T-helper 17 cell (primary cell): Measurements from ENCODE around the gene SAMD11. TPM values are rescaled to one million over a fixed set of nuclear protein-coding genes. Genes with fewer than 3 reads are reported as not detected.

ENCODE experiments used
- ATAC-seq: fragments of 150-1000 bp; cut with Tn5 transposase; 2 replicates; pipeline ENCODE4 v1.10.0; 2021; ENCODE audit warnings: mild to moderate bottlenecking, moderate library complexity
- DNase-seq, 3 donors: peaks; one replicate each; pipeline versions ENCODE4 v3.0.0 to v3.0.0-alpha.2; 2020 to 2021
- H3K9me3 ChIP-seq: one replicate; pipeline ENCODE4 v1.7.0; 2013; ENCODE audit warnings: low read length, mild to moderate bottlenecking; ENCODE audit not compliant: control insufficient read depth, poor library complexity, severe bottlenecking
- H3K27ac Mint-ChIP-seq: one replicate; pipeline ENCODE4 v1.8.0; 2022; ENCODE audit warnings: mild to moderate bottlenecking, moderate library complexity, mixed read lengths
- H3K27me3 Mint-ChIP-seq: one replicate; pipeline ENCODE4 v1.8.0; 2022; ENCODE audit warnings: mixed read lengths
- H3K36me3 Mint-ChIP-seq: one replicate; pipeline ENCODE4 v1.8.0; 2022; ENCODE audit warnings: low read depth, mixed read lengths
- H3K4me1 Mint-ChIP-seq: one replicate; pipeline ENCODE4 v1.8.0; 2022; ENCODE audit warnings: mild to moderate bottlenecking, mixed read lengths
- H3K4me3 Mint-ChIP-seq: one replicate; pipeline ENCODE4 v1.8.0; 2022; ENCODE audit warnings: mild to moderate bottlenecking, moderate library complexity, mixed read lengths
- total RNA-seq, 4 donors: library from RNA in 2 of 4; stranded (reverse) in 2 of 4; gene quantifications; one replicate each; pipeline ENCODE4 v1.2.3 and lab custom pipeline; 2022 to 2026

SAMD11 gene
- total RNA-seq, 2 donors from 2014 or later = not detected

DNA sequence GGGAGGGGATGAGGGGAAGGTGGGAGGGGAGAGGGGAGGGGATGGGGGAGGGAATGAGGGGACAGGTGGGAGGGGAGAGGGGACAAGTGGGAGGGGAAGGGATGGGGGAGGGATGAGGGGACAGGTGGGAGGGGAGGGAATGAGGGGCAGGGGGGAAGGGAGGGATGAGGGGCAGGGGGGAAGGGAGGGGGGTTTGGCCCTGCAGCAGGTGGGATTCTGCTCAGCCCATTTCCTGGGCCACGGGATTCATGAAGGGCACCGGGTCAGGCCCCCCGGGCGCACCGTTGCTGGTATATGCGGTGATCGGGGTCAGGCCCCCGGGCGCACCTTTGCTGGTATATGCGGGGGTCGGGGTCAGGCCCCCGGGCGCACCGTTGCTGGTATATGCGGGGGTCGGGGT lies 15.1 kb upstream of the SAMD11 start:
- peaks cover 2% of the 10 kb centered on the region for H3K36me3 Mint-ChIP-seq
- DNase-seq = no peak
- H3K27ac Mint-ChIP-seq = no peak overlapping the region
- H3K9me3 ChIP-seq = no peaks in the 10 kb centered on the region
- ATAC-seq = no peak
- H3K4me1 Mint-ChIP-seq = peaks cover 21% of the 10 kb centered on the region
- peaks cover 46% of the 10 kb centered on the region for H3K27me3 Mint-ChIP-seq
- H3K4me3 Mint-ChIP-seq = no peak overlapping the region

DNA sequence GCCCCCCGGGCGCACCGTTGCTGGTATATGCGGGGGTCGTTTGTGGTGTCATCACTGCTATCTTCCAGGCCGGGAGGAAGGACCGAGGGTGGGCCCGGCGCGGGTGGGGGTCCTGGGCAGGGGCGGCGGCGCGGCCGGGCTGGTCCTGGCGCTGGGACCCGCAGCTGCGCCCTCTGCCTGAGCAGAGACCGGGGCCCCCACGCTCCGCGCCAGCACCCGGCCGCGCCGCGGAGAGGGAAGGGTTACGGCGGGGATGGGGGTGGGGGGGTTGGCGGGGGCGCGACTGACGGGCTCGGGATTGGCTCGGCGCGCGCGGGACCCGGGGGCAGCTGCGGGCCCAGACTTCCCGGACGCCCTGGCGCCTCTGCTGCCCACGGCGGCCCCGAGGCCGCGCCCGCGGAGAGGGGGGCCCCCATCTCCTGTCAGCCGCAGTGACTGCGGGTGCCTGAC lies 13.8 kb upstream of the SAMD11 start:
- Mint-ChIP-seq H3K27ac (no peak overlapping the region), H3K36me3 (peaks cover 2% of the 10 kb centered on the region), H3K4me1 (peaks cover 17% of the 10 kb centered on the region), H3K4me3 (no peak overlapping the region), H3K27me3 (peaks cover 51% of the 10 kb centered on the region)
- no peak for ATAC-seq
- DNase-seq = no peak
- no peaks in the 10 kb centered on the region for H3K9me3 ChIP-seq

DNA sequence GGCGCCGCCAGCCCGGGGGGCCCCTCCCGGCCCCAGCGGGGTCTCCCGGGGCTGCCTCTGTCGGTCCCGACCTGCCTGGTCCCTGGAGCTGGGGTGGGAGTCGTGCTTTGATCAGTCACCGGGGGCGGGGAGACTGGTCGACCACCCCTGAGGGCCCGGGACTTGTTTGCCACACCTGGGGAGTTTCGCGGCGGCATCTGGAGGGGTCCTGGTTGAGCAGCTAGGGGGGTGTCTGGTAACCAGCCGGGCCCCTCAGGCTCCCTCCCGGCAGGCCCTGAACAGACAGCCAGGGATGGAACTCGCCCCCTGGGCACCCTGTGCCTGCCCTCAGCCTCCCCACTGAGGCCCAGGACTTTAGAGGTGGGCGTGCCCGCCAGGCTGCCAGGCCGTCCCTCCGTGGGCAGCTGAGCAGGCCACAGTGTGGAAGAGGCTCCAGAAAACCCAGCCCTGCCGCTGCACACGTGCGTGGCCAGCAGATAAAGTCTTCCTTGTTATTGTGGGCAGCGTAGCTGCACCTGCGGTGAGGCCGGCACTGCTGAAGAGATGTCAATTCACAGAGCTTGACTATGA lies 13.3 kb upstream of the SAMD11 start:
- peak in 1 of 3 donors; percentile 6 for DNase-seq
- Mint-ChIP-seq H3K27me3 (peaks cover 53% of the 10 kb centered on the region), H3K27ac (no peak overlapping the region)

DNA sequence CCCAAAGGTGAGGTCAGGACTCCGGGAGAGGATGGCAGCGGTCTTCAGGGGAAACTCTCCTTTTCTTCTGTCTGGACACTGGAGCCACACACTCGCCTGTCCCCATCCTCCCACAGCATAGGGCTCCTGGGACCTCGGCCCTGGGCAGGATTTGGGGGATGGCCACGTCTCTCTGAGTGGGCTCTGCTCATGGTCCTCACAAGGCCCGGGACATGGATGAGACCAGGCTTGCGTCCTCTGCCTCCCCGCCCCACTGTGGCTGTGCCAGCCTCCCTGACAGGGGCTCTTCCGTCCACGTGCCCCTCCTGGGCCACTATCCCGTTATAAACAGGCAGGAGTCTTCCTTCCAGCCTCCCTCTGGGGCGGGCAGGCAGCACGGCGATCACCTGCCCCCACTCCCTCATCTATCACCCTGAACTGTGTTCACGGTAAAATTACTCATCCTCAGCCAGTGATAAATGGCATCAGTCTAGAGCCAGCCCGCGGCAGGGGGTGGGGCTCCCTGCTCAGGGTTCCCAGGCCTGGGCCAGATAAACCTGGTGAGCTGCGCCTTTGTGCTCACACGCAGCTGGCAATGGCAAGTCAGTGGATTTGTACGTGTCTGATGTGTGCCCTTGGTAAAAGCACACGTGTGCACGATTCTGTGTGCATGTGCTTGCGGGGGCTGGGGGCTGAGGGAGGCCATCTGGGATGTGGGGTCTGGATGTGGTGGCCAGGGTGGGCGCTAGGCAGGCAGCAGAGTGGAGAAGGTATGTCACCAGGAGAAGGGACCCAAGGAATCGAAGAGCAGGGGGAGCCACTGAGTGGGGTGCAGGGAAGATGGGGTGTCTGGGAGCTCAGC lies 12.6 kb upstream of the SAMD11 start:
- no peak for DNase-seq
- H3K9me3 ChIP-seq = no peaks in the 10 kb centered on the region
- ATAC-seq = no peak
- peaks cover 15% of the 10 kb centered on the region for H3K4me1 Mint-ChIP-seq
- no peak overlapping the region for H3K4me3 Mint-ChIP-seq
- peaks cover 2% of the 10 kb centered on the region for H3K36me3 Mint-ChIP-seq
- H3K27me3 Mint-ChIP-seq = peaks cover 58% of the 10 kb centered on the region
- H3K27ac Mint-ChIP-seq = no peak overlapping the region

More for the DNA sequence above, 13.3 kb upstream of the SAMD11 start:
- Mint-ChIP-seq H3K4me3 (no peak overlapping the region), H3K4me1 (peaks cover 17% of the 10 kb centered on the region), H3K36me3 (peaks cover 2% of the 10 kb centered on the region)
- no peaks in the 10 kb centered on the region for H3K9me3 ChIP-seq
- ATAC-seq = no peak

DNA sequence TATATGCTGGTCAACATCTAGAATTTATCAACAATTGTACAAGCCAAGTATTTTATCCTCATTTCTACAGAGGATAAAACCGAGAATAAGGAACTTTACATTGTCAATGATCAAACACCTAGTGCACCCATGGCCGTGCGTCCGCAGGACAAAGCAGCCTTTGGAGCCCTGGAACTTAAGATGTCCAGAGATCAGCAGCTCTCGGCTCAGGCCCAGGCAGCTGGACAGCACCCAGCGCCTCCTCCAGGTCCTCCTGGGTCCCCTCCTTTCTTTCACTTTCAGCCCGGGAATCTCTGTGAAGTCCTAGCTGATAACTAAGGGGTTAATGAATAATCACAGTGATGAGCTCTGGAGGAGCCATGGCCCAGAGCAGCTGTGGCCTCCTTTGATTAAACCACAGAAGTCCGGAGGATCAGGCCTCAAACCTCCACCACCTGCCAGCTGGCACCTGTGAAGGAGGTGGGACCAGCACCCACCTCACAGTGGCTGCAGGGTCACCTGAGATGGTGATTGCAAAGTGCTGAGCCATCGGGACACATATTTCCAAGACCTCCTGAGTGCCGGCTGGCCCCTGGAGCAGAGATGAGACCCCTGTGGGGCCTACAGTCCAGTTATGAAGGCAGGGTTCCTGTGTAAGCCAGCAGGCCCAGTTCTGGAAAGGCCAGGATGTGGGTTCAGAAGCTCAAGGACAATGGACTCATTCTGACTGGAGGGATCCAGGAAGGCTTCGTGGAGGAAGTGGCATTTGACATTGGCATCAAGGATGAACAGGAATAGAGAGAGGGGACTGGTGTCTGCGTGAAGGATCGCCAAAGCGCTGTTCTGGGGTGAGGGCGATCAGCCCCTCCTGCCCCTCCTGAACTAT lies 11.6 kb upstream of the SAMD11 start:
- Mint-ChIP-seq H3K4me3 (no peak overlapping the region), H3K27me3 (peaks cover 50% of the 10 kb centered on the region), H3K4me1 (peaks cover 13% of the 10 kb centered on the region), H3K36me3 (peaks cover 2% of the 10 kb centered on the region), H3K27ac (peak overlapping the region; percentile 43)
- no peak for DNase-seq
- ATAC-seq = no peak
- H3K9me3 ChIP-seq = no peaks in the 10 kb centered on the region

DNA sequence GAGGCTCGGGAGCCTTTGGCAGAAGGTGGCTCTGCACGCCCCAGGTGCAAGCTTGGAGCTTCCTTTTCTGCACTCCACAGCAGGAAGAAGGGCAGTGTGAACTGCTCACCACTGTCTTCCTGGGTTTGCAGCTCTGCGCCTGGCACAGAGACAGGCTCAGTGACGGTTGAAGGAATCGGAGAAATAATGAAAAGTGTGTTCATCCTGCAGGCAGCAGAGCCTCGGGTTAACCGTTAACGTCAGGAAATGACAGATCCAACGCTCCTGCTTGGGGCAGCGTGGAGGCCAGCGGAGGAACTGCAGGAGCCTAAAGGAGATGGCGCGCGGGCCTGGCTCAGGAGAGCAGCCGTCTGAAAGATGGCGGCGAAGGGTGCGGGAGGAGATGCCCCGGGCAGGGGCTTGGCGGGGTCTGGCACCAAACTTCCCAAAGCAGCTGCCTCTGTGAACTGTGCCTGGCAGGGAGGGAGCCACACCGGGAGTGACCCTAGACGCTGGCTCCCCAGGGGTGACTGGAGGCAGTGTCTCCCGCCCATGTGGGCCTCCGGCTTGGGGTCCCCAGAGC lies 10.9 kb upstream of the SAMD11 start:
- Mint-ChIP-seq H3K27me3 (peaks cover 50% of the 10 kb centered on the region), H3K36me3 (peaks cover 2% of the 10 kb centered on the region), H3K4me3 (no peak overlapping the region), H3K27ac (peak overlapping the region; percentile 43), H3K4me1 (peaks cover 13% of the 10 kb centered on the region)
- DNase-seq (no peak), ATAC-seq (peak; percentile 35)
- H3K9me3 ChIP-seq = no peaks in the 10 kb centered on the region

DNA sequence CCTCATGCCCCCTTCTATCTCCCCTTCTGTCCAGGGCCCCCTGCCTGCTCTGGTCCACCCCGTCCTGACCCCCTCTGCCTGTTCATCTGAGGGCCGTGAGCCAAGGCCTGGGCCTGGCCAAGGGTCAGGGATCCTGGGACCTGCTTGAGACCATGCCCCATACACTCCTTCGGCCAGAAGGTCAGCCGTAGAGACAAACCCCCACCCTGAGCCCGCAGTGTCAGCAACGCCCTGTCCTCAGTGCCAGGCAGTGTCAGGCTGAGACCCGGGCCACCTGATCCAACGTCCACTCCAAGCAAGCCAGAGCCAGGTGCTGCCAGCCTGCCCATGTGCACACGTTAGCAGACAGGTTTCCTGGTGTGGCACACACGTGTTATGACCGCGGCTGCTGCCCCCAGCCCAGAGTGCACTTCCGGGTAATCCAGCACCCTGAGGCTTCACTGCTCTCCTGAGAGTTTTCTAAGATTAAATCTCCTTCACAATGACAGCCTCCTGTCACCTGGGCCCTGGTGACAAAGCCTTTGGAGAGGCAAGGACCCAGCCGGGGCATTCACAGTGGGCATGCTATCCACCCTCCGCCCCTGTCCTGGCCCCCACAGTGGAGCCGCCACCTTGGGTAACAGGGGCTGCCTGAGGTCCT lies 10.1 kb upstream of the SAMD11 start:
- DNase-seq (peak in 1 of 3 donors; percentile 8), ATAC-seq (no peak)
- H3K4me3 Mint-ChIP-seq = no peak overlapping the region
- H3K27ac Mint-ChIP-seq = no peak overlapping the region
- no peaks in the 10 kb centered on the region for H3K36me3 Mint-ChIP-seq
- H3K4me1 Mint-ChIP-seq = peaks cover 11% of the 10 kb centered on the region
- peaks cover 53% of the 10 kb centered on the region for H3K27me3 Mint-ChIP-seq
- no peaks in the 10 kb centered on the region for H3K9me3 ChIP-seq

DNA sequence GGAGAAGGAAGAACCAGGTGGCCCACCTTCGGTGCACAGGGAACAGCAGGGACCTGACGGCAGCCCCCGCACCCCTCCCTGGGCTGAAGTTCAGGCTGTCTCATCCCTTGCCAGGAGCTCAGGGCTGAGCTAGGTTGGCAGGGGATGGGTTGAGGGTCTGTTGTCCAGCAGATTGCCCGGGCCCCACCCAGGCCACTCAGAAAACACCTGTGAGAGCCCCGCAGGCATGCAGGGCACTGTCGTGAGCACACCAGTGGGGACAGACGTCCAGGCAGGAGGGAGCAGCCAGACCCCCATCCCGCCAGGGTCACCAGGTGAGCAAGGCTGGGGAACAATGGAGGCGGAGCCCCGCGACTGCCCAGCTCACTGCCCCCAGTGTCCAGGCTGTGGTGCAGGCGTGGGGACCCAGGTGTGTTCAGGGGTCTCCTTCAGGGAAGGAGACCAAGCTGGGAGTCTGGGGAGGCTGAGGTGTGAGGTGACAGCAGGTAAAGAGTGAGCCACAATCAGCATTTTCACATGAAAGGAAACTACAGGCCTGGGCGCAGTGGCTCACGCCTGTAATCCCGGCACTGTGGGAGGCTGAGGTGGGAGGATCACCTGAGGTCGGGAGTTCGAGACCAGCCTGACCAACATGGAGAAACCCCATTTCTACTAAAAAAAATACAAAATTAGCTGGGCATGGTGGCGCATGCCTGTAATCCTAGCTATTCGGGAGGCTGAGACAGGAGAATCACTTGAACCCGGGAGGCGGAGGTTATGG lies 9.4 kb upstream of the SAMD11 start:
- H3K27ac Mint-ChIP-seq = no peak overlapping the region
- peak in 1 of 3 donors; percentile 8 for DNase-seq
- H3K36me3 Mint-ChIP-seq = no peaks in the 10 kb centered on the region

DNA sequence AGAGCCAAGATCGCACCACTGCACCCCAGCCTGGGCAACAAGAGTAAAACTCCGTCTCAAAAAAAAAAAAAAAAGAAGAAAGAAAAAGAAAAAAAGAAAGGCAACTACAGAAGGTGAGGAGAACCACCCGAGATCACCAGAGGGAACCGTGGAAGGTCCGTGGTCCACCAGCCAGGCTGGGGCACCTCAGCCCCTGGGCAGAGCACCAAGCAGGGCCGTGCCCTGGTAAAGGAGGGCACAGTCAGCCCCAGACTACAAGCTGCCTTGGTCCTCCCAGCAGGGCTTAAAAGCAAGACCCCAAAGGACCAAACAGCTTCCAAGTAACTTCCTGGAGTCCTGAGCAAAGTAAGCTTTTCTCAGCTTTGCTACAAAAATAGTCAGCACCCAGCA lies 8.8 kb upstream of the SAMD11 start:
- H3K27me3 Mint-ChIP-seq = peaks cover 57% of the 10 kb centered on the region
- no peak for DNase-seq
- ATAC-seq = no peak
- H3K4me3 Mint-ChIP-seq = no peak overlapping the region
- H3K27ac Mint-ChIP-seq = no peak overlapping the region
- no peaks in the 10 kb centered on the region for H3K9me3 ChIP-seq
- H3K36me3 Mint-ChIP-seq = no peaks in the 10 kb centered on the region
- peaks cover 11% of the 10 kb centered on the region for H3K4me1 Mint-ChIP-seq

More for the DNA sequence above, 9.4 kb upstream of the SAMD11 start:
- Mint-ChIP-seq H3K27me3 (peaks cover 56% of the 10 kb centered on the region), H3K4me1 (peaks cover 11% of the 10 kb centered on the region), H3K4me3 (no peak overlapping the region)
- no peak for ATAC-seq
- H3K9me3 ChIP-seq = no peaks in the 10 kb centered on the region

DNA sequence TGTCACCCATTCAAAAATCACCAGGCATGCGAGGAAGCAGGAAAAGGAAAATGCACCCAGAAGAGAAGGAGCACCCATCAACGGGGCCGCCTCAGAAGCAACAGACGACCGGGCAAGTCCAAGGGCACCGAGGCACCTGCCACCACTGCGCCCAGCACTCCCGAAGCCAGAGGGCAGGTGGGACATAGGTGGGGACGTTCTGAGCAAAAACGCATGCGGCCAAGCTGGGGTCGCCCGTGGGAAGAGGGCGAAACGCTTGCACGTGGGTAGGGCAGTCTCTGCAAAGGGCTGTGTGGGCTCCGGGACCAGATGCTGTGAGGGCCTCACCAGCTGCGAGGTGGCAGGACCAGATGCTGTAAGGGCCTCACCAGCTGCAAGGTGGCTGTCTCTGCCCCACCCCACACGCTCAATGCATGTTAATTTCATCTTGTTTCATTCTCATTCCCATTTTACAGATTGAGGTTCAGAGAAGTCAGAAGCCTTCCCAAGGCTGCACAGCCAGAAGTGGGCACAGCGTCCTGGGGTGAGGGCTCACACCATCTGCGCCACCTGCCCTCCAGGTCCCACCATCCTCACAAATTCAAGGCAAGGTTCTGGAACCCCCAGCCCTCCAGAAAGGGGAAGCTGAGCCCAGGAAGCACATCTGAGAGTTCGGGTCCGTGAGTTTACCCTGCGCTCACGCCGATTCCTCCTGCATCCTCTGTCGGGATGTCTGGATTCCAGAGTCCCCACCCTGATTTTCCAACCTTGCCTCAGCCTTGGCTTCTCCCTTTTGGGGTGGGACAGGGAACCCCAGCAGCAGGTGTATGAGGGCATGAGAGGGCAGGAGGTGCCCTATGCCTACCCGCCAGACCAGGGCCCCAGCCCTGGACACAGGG lies 8.2 kb upstream of the SAMD11 start:
- Mint-ChIP-seq H3K27me3 (peaks cover 64% of the 10 kb centered on the region), H3K36me3 (no peaks in the 10 kb centered on the region), H3K27ac (no peak overlapping the region), H3K4me3 (no peak overlapping the region), H3K4me1 (peaks cover 13% of the 10 kb centered on the region)
- no peaks in the 10 kb centered on the region for H3K9me3 ChIP-seq
- DNase-seq (no peak), ATAC-seq (no peak)

DNA sequence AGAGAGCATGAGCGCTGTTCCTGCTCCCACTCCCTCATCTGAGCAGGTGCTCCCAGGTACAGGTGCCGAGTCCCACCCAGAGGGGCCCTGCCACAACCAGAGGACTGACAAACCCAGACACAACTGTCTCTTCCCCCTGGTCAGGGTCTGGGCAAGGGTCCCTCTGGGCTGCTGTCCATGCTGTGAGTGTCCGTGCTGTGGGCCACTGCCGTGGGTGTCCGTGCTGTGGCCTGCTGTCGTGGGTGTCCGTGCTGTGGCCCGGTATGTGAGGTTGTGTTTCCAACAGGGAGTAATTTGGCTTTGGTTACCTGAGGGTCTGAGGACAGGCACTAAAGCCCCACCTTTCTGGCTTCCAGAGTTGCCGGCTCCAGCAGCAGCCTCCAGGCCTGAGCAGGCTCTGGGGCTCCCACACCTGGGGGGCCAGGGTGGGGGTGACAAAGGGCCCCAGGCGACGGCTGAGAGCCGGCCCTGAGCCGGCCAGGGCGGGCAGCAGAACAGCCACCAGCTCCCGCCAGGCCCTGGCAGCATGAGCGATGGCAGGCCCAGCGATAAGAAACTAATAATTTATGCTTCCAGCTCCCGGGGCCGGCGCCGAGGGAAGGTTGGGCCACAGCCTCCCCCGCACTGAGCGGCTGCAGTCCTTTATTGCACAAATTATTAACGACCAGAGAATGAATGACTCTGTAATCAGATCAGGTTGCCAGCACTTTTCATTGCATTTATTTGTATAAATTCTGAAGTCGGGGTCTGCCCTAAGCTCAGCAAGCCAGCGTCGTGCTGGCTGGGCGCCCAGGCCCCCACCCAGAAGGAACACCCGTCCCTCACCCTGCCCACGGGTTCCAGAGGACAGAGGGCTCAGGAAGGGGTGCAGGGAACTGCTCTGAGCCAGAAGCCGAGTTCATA lies 7.3 kb upstream of the SAMD11 start:
- Mint-ChIP-seq H3K27me3 (peaks cover 65% of the 10 kb centered on the region), H3K4me3 (no peak overlapping the region), H3K36me3 (no peaks in the 10 kb centered on the region), H3K4me1 (peaks cover 14% of the 10 kb centered on the region), H3K27ac (no peak overlapping the region)
- no peak for DNase-seq
- ATAC-seq = no peak
- no peaks in the 10 kb centered on the region for H3K9me3 ChIP-seq
